Measurements from ENCODE around the gene MYOM1. TPM values are rescaled to one million over a fixed set of nuclear protein-coding genes. Genes with fewer than 3 reads are reported as not detected.

Gene MYOM1
- total RNA-seq, 1 experiment from 2014 or later: 0.41 TPM

DNA sequence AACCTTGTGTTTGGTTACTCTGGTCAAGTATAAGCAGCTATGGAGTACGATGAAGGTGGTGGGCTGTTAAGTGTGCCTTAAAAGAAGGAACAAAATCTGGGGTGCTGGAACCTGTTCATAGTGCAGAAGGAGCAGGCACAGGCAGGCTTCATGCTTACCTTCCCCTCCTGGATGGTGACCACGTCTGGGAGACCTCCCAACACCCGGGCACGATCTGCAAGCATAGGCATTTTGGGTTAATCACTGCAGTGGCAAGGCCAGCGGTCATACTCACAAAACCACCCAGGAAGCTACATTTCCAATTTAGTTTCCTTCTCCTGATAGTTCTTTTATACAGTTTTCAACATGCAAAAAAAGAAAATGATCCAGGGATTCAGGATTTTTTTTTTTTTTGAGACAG, 148.1 kb downstream of the MYOM1 start:
- Mint-ChIP-seq H3K27ac (ENCODE audit: unreplicated experiment) (no peak overlapping the region), H3K4me3 (ENCODE audit: unreplicated experiment) (no peak overlapping the region), H3K36me3 (ENCODE audit: insufficient read depth, unreplicated experiment) (no peaks in the 10 kb centered on the region), H3K4me1 (ENCODE audit: low read depth, unreplicated experiment) (no peaks in the 10 kb centered on the region), H3K9me3 (ENCODE audit: unreplicated experiment) (no peaks in the 10 kb centered on the region), H3K27me3 (ENCODE audit: insufficient read depth, unreplicated experiment) (no peaks in the 10 kb centered on the region)
- Histone ChIP-seq H3K36me3 (ENCODE audit: control insufficient read depth, insufficient read depth, low read length) (no peaks in the 10 kb centered on the region), H3K9me3 (no peaks in the 10 kb centered on the region), H3K4me1 (peaks cover 11% of the 10 kb centered on the region; the same call in 1 of the 2 replicates), H3K27me3 (replicated peaks; ENCODE audit: control insufficient read depth, insufficient read depth, low read length) (no peaks in the 10 kb centered on the region), H3K4me3 (ENCODE audit: low read depth, low read length) (no peak overlapping the region)
- TF ChIP-seq, protein P1, sequence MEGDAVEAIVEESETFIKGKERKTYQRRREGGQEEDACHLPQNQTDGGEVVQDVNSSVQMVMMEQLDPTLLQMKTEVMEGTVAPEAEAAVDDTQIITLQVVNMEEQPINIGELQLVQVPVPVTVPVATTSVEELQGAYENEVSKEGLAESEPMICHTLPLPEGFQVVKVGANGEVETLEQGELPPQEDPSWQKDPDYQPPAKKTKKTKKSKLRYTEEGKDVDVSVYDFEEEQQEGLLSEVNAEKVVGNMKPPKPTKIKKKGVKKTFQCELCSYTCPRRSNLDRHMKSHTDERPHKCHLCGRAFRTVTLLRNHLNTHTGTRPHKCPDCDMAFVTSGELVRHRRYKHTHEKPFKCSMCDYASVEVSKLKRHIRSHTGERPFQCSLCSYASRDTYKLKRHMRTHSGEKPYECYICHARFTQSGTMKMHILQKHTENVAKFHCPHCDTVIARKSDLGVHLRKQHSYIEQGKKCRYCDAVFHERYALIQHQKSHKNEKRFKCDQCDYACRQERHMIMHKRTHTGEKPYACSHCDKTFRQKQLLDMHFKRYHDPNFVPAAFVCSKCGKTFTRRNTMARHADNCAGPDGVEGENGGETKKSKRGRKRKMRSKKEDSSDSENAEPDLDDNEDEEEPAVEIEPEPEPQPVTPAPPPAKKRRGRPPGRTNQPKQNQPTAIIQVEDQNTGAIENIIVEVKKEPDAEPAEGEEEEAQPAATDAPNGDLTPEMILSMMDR (IDR thresholded peaks at IDR 0.05; ENCODE audit: insufficient read depth in 1 of 2, low read depth in 1 of 2, low read length in 1 of 2, severe bottlenecking in 1 of 2, unreplicated experiment in 1 of 2): no peak
- POLR2A ChIA-PET: interaction anchor here (0.7 kb wide), 1 partner anchor 25 kb away, joined by 11 read pairs; no protein-coding TSS in a partner anchor
- BruUV-seq (replicated peaks): no TSS peak
- DNase-seq: no peak
- CTCF ChIA-PET: interaction anchor here (0.7 kb wide), 1 partner anchor 59 kb away, joined by 3 read pairs; no protein-coding TSS in a partner anchor
- intact Hi-C loops (cut with micrococcal nuclease; ENCODE audit: unreplicated experiment): no loop called here

DNA sequence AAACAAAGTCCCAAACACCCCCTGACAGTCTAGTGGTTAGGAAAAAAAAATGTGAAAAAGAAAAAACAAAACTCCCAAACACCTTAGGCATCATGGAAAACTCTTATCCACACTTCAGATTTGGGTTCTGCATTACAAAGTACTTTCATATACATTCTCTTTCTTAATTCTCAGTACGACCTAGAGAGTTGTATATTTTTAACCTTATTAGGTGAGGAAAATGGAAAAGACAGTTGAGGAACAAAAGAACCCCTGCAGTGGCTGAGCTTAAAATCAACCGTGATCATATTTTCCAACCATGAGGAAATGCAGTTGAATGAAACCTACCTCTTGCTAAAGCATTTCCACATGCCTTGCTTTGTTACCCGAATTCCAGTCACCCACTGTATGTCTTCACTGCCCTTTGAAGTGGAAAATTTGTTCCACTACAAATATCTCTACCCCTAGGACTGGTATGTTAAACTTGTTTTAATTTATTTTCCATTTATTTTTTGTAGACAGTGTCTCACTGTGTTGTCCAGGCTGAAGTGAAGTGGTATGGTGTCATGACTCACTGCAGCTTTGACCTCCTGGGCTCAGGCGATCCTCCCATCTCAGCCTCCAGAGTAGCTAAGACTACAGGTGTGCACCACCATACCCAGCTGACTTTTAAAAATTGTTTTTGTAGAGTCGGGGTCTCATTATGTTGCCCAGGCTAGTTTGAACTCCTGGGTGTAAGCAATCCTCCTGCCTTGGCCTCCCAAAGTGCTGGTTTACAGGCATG, 149.9 kb downstream of the MYOM1 start:
- Mint-ChIP-seq H3K4me3 (ENCODE audit: unreplicated experiment) (no peak overlapping the region), H3K9me3 (ENCODE audit: unreplicated experiment) (no peaks in the 10 kb centered on the region), H3K36me3 (ENCODE audit: insufficient read depth, unreplicated experiment) (no peaks in the 10 kb centered on the region), H3K27ac (ENCODE audit: unreplicated experiment) (no peak overlapping the region), H3K27me3 (ENCODE audit: insufficient read depth, unreplicated experiment) (no peaks in the 10 kb centered on the region), H3K4me1 (ENCODE audit: low read depth, unreplicated experiment) (no peaks in the 10 kb centered on the region)
- Histone ChIP-seq H3K4me1 (peaks cover 11% of the 10 kb centered on the region; the same call in 1 of the 2 replicates), H3K4me3 (ENCODE audit: low read depth, low read length) (no peak overlapping the region), H3K27me3 (replicated peaks; ENCODE audit: control insufficient read depth, insufficient read depth, low read length) (no peaks in the 10 kb centered on the region), H3K9me3 (no peaks in the 10 kb centered on the region), H3K36me3 (ENCODE audit: control insufficient read depth, insufficient read depth, low read length) (no peaks in the 10 kb centered on the region)
- intact Hi-C loops (cut with micrococcal nuclease; ENCODE audit: unreplicated experiment): no loop called here
- TF ChIP-seq, protein P1 (IDR thresholded peaks at IDR 0.05; ENCODE audit: insufficient read depth in 1 of 2, low read depth in 1 of 2, low read length in 1 of 2, severe bottlenecking in 1 of 2, unreplicated experiment in 1 of 2): no peak
- POLR2A ChIA-PET: no interaction called here
- no peak for DNase-seq
- CTCF ChIA-PET: no interaction called here
- BruUV-seq (replicated peaks): no TSS peak

DNA sequence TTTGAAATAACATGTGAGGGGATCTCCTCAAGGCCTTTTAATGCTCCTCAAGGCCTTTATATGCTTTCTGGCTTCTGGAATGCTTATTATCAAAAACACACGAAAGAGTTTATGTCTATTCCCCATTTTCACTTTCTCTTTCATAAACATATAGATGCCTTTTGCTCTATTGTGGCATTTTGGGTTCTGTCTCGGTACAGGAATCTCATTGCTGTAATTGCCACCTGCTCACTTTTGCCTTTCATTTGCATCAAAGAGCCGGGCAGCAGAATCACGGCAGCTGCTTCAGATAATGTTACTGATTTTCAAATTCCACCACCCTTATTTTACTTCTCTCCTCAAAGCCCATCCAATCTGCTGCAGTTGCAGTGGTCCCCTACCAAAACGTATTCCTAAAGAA, 152.0 kb downstream of the MYOM1 start:
- H3K4me1 Mint-ChIP-seq (ENCODE audit: low read depth, unreplicated experiment): peaks cover 5% of the 10 kb centered on the region
- ChIA-PET POLR2A (no interaction called here), CTCF (no interaction called here)
- Histone ChIP-seq H3K4me1 (peaks cover 2% of the 10 kb centered on the region), H3K27me3 (replicated peaks; ENCODE audit: control insufficient read depth, insufficient read depth, low read length) (no peaks in the 10 kb centered on the region), H3K9me3 (no peaks in the 10 kb centered on the region), H3K4me3 (ENCODE audit: low read depth, low read length) (no peak overlapping the region), H3K36me3 (ENCODE audit: control insufficient read depth, insufficient read depth, low read length) (no peaks in the 10 kb centered on the region)
- no peak overlapping the region for H3K27ac Mint-ChIP-seq (ENCODE audit: unreplicated experiment)
- no peaks in the 10 kb centered on the region for H3K9me3 Mint-ChIP-seq (ENCODE audit: unreplicated experiment)
- H3K4me3 Mint-ChIP-seq (ENCODE audit: unreplicated experiment): no peak overlapping the region
- no peaks in the 10 kb centered on the region for H3K27me3 Mint-ChIP-seq (ENCODE audit: insufficient read depth, unreplicated experiment)
- no TSS peak for BruUV-seq (replicated peaks)
- intact Hi-C loops (cut with micrococcal nuclease; ENCODE audit: unreplicated experiment): no loop called here
- H3K36me3 Mint-ChIP-seq (ENCODE audit: insufficient read depth, unreplicated experiment): no peaks in the 10 kb centered on the region
- no peak for DNase-seq
- TF ChIP-seq, protein P1 (IDR thresholded peaks at IDR 0.05; ENCODE audit: insufficient read depth in 1 of 2, low read depth in 1 of 2, low read length in 1 of 2, severe bottlenecking in 1 of 2, unreplicated experiment in 1 of 2): no peak

All from Caco-2 (cell line).